Activated T-cell treated with anti-CD3 and anti-CD28 coated beads for 1 hour (primary cell): ENCODE results near the gene DAGLA.
A peak's percentile ranks its signal among the peaks of the same experiment; 100 is the strongest.

Experiments
- DNase-seq: peaks from one replicate; pipeline ENCODE4 v3.0.0-alpha.2; 2020; ENCODE audit warnings: low read depth

The DAGLA gene

DNA sequence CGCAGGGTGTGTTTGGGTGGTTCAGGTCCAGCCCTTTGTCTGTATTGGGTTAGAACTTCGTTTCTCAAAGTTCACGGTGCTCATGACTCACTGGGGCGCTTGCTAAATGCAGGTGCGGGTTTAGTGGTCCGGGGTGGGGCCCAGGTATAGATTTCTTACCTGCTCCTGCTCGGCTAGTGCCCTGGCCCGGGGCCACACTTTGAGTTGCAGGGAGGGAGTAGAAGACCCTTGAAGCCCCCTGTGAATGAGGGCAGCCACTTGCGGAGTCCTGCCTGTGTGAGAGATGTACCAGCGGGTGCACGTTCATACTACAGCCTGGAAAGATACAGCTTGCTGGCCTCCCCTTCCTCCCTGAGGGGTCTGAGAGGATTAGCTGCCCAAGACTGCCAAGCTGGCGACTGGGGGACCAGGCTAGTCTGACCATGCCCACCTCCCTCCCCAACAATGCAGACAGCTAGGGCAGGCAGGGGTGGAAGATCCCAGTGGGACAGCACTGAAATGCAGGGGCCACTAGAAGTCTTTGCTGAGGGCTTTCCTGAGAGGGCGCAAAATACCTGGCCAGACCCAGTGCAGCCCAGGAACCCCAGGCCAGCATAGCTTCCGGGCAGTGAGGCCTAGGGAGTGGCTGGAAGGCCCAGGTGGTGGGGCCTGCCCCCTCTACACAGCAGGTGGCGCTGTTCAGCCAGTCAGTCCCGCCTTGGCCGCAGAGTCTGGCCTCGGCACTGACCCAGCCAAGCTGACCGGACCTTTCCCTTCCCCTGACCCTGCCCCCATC is 67.2 kb downstream of the DAGLA start:
- peak; percentile 28 for DNase-seq

DNA sequence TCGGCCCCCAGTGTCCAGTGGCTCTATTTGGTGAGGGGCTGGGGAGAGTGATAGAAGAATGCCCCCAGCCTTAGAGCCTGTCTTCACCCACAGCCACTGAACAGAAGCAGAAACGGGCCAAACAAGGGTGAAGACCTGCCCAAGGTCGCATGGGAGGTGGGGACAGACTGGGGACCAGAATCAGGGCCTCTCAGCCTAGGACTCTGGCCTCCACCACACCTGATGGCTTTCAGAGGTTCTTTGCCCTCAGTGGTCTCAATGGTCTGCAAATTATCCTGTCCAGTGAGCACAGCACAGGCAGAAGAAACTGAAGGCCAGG is 67.7 kb downstream of the DAGLA start:
- no peak for DNase-seq

DNA sequence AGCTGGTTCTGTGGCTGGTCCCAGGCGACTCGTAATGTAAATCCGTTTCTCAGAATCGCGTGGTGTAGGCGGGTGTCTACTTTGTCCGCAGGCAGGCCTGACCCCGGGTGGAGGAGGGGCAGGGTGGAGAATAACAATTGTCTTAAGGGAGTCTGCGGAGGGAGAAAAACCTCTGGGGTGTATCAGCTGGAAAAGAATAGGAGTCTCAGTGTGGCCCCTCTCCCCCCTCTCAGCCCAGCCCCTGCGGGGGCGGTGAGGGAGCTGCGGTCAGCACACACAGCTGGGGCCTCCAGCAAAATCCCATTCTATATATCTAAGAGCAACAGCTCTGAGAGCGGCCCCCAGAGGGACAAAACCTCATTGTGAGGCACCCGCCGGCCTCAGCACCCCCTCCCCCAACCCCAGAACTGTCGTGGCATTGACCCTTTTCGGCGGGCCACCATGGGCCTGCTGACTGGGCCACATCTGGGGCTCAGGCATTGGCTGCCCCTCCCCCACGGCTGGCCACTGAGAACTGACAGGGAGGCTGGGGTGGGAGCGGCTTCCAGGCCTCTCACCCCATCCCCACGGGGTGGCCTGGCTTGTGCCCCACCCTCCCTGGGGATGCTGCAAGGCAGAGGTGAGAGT is 69.5 kb downstream of the DAGLA start:
- no peak for DNase-seq

DNA sequence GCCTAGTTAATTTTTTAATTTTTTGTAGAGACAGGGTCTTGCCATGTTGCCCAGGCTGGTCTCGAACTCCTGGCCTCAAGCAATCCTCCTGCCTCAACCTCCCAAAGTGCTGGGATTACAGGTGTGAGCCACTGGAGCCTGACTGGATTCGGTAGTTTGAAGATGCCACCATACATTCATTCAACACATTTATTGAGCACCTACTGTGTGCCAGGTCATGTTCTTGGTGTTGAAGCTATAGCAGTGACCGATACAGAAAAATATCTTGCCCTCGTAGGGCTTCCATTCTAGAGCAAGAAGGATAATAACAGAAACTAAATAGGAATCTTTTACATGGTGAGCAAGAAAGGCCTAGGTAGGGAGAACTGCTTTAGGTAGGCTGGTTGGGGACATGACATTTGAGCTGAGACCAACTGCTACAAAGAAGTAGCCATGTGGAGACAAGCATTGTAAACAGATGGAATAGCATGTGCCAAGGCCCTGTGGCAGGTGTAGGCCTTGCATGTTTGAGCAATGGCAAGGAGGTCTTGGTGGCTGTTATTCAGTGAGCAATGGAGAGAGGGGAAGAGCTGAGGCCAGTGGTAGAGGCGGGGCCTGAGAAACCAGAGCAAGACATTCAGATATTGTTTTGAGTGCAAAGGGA is 70.6 kb downstream of the DAGLA start:
- DNase-seq: no peak

DNA sequence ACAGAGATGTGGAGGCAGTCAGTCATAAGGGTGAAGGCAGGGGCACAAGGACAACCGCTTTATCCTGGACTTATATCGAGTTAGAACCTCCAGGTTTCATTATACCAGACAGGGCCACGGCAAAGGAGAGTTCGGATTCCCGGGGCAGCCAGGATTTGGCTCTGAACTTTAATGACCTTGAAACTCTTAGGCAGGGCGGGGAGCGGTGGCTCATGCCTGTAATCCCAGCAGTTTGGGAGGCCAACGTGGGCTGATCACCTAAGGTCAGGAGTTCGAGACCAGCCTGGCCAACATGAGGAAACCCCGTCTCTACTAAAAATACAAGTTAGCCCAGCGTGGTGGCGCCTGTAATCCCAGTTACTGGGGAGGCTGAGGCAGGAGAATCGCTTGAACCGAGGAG is 71.2 kb downstream of the DAGLA start:
- DNase-seq: no peak

DNA sequence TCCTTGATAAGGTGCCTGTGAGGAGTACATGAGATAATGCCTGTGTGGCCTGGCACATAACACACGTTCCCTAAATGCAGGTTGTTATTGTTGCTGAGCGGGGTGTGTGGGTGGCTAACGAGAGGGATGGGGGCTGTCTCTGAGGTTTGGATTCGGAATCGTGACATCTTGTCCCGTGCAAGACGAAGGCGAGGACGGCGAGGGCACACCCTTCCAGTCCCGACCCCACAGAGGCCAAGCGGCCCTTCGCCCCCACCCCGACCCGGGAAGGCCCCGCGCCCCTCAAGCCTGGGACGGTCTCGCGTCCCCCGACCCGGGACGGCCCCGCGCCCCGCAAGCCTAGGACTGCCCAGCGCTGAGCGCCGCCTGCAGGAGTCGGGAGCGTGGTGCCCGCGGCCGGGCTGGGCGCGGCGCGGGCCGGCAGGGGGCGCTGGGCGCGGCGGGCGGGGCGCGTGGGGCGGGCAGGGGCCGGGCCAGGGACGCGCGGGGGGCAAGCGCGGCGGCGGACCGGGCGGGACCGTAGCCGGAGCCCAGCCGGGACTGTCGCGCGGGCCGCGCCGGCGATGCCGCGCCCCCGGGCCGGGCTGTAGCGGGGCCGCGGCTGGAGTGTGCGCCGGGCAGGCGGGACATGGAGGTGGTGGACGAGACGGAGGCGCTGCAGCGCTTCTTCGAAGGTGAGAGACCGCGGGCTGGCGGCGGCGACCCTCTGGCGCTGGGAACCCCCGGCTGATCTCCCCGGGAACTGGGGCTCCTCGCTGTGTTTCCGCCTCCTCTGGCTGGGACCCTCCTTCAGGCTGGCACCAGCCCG is 72.1 kb downstream of the DAGLA start, which contains the start of gene MYRF:
TSS of gene MYRF (plus strand) at position 520 of the 808 bp plus-strand sequence. CDS start at position 629, 109 bp downstream.
- peak; percentile 42 for DNase-seq

DNA sequence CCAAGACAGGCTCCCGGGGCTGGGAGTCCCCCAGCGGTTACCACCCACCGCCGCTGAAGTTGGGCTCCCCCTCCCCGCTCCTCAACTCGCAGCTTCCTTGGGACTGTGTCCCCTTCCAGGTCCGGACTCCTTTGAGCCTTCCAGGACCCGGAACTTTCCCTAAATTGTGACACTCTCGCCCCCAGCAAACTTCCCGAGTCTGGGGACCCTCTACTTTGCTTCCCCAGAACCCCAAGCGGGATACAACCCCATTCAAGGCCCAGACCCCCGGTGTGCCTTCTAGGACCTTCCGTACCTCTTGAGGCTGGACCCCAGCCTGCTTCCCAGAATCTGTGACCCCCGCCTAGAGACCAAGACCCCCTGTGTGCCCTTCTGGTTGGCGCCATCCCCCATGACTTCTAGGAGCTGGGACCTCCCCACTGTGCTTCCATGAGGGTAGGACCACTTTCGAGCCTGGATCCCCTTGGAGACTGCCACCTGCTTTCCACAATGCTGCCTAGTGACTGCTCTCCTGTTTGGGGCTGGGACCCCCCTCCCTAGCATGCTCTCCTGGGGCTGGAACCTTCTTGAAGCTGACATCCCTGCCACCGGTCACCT is 72.8 kb downstream of the DAGLA start:
- no peak for DNase-seq

DNA sequence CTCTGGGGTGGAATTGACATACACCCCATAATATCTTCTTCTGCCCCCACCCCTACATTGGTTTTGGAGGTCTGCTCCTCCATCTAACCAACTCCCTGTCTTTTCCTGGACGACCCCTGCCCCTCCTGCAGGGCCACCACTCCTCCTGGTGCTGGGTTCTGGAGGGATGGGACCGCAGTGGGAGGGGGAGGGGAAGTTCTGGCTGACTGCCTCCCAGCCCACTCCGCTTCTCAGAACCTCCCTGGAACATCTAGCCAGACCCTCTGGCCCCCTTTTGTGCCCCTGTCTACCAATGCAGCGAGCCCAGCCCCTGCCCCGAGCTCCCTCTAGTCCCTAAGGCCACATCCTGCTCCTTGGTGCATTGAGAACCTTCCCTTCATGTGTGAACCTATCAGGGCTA is 73.5 kb downstream of the DAGLA start:
- DNase-seq: no peak

DNA sequence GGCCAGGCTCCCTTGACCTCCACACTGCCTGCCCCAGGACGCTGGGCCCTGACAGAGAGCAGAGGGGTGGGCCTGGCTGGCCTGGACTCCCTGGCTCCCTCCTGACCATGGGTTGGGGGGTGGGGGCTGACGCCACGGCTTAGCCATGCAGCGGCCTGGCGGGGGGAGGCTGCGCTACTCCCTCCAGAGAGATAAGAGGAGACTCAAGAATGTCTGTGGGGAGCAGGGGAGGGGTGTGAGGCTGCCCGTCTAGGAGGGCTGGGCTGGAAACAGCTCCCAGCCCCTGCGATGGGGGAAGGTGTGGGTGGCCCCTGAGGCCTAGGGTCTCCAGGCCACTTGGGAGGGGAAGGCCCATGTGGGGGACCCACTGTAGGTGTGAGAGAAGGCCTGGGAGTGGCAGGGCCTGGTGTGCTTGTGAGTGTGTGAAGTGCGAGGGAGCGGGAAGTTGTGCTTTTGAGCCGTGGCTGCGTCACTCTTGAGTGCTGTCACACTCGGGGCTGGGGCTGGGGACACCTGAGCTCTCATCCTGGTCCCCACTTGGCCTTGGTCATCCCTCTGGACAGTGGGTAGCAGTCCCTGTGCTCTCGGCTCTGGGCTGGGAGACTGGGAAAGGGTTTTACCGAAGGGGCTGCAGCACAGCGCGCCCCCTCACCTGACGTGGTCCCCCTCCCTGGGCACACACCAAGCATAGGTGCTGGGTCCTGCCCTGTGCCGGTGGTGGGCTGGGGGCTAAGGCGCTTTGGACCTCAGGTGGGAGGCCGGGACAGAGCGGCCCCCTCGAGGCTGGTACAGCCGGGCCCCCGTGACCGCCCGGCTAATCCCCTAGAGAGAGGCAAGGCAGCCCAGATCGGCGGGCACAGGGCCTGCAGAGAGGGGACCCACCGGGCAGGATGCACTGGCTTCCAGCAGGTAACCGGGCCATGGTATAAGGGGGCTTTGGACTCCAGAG is 74.6 kb downstream of the DAGLA start:
- no peak for DNase-seq

DNA sequence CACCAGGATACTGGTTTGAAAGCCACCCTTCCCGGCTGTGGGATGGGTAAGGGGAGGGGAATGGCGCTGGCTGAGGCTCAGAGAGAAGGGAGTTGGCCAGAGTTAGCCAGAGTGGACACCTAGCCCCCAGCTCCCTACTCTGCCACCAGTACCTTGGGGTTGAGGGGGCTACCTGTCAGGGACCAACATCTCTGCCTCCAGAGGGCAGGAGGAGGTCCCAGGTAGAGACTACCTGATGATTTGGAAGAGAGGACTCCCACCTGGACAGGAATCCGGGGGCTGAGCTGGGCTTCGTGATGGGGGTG is 75.9 kb downstream of the DAGLA start:
- no peak for DNase-seq

DNA sequence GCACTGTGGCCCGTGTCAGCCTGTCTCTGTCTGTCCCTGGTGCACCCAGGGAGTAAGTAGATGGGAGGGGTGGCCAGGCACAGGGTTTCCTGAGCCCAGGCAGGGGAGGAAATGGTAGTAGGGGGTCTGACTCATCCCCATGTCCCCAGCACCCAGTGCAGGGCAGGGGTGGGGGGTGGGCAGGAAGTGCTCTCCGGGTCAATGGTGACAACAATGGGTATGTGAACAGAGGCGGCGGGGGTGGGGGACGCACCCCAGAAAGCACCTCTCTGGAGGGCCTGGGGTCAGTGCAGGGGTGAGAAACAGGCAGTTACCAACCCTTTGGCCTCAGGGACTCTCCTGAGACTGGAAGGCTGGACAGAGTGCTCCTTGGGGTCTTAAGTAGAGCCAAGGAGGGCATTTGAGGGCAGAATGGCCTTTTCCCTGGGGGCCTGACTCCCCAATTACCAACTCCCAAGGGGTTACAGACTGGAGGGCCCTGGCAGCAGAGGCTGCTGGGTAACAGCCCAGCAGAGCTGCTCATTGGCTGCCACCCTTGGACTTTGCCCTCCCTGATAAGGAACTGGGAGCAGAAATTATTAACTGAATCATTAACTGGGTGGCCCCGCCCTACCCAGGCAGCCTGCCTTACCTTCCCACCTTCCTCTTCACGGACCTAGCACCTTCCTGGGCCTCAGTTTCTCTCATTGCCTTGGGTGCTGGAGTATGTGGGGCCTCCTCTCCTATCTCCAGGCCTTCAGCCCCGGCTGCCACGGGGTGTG is 76.4 kb downstream of the DAGLA start:
- DNase-seq: no peak

DNA sequence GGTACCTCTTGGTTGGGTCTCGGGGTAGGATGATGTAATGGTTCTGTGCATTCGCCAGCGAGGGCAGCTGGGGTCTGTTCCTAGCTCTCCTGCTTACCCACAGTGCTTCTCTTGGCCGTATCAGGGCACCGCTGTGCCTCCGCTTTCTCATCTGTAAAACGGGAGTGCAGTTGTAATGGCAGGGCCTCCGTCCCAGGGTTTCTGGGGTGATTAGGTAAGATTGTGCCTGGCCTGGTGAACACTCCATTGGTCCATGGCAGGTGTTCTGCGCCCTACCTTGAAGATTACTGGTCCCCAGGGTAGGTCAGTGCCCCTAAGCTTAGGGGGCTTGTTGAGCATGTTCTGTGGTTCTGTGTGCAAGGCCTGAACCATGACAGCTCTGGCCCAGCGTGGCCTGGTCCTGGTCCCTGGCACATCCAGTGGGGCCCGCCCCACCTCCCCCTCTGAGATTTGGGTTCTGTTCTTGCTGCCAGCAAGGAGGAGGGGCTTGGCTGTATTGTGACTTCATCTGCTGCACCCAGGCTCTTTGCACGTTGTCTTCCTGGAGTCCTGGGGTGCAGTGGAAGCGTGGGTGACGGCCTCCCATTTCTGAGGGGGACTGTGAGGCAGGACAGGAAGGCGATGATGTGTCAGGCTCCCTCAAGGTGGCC is 77.1 kb downstream of the DAGLA start:
- DNase-seq: no peak

DNA sequence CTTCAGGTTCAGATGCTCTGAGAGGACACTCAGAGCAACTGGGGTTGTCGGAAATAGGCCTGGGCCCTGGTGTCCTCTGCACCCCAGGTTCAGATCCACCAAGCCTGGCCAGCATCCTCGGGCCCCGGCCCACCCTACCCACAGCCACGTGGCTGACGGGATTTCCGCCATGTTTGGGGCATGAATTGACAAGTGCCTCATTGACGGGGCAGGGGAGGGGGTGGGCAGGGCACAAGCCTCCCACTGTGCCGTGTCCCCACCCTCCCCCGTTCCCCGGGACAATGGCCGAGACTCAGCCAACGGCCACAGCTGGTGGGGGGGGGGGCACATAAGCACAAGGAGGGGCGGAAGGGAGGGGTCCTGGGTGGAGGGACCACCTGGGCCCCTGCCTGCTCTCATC is 80.8 kb downstream of the DAGLA start:
- no peak for DNase-seq

DNA sequence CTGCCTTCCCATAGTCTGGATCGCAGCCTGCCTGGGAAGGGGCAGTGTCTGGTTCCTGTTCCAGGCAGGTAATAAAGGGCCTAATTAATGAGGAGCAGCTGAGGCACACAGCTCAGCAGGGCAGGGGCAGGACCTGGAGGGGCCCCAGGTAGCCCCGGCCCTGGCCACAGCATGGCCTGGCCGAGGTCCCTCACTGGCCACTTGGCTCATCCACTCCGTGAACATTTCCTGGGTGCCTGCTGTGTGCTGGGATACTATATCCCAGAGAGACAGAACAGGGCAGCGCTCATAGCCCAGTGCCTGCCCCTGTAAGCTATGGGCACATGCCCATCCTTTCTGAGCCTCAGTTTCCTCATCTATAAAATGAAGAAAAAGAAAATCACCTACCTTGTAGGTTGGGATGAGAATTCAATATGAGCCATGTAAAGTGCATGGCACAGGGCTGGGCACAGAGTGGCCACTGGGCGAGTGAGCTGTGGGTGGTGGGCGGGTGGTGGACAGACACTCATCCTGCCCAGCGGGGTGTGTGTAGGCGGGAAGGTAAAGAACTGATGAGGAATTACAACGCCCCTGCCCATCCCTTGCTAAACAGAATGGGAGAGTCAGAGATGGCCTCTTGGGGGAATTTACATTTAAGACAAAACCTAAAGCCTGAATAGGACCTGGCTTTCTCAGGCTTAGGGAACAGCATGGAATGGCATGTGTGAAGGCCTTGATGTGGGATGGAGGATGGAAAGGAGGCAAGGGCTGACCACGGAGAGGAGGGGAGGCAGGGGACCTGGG is 81.4 kb downstream of the DAGLA start:
- DNase-seq: no peak

DNA sequence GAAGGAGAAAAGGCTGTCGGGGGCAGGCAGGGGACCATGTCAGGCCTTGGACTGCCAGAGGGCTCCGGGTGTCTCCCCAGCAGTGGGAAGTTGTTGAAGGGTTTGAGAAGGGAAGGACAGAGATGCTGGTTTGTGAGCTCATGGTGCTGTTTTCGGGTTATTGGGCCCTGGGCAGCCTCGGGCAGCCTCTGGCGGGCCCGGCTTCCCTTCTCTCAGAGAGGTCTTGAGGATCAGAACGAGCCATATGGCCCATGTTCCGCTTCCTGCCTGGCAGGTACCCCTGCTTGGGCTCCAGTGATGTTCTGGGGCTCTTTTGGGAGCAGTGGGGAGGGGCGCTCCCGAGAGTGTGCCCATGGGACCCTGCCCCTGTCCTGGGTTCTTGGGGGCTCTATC is 82.0 kb downstream of the DAGLA start:
- no peak for DNase-seq

DNA sequence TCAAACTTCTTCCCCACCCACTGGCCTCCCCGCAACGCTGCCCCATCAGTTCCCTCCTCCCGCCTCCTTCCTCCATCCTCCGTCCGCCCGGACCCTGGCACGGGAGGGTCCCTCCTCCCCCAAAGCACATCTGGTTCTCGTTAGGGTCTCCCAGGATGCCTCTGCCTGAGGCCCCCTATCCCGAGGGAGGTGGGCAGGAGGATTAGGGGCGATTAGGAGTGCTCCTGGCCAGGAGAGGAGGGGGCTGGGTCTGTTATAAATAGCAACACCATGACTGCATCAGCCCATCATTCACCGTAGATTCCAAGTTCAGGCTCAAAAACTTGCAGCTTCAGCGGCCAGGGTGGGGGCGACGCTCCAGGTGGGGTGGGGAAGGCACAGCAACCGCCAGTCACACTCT is 82.6 kb downstream of the DAGLA start:
- DNase-seq: no peak

DNA sequence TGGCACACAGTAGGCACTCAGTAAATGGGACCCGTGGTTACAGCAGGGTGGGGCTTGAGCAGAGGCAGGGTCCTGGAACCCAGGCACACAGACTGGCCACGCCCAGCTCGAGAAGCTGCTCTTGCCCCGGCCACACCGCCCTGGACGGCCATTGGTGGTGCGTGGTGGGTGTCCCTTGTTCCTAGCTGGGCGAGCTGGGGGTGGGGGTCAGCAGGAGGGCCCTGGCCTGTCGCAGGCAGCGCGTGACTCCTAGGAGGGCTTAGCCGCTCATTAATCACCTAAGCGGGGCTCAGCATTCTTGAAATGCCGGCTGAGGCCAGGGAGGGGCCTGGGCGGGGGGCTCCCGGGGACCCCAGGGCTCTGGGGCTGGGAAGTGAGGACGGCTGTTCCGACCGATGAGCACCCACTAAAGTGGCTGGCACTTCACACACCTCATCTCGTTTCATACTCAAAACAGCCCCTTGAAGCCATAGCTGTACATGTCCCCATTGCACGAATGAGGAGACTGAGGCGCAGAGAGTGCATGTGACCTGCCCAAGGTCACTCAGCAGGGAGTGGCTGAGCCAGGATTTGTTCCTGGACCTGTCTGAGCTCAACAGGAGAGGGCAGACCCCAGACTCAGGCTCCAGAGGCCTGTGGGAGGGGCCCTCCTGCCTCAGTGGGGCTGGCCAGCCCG is 83.9 kb downstream of the DAGLA start:
- DNase-seq: no peak

DNA sequence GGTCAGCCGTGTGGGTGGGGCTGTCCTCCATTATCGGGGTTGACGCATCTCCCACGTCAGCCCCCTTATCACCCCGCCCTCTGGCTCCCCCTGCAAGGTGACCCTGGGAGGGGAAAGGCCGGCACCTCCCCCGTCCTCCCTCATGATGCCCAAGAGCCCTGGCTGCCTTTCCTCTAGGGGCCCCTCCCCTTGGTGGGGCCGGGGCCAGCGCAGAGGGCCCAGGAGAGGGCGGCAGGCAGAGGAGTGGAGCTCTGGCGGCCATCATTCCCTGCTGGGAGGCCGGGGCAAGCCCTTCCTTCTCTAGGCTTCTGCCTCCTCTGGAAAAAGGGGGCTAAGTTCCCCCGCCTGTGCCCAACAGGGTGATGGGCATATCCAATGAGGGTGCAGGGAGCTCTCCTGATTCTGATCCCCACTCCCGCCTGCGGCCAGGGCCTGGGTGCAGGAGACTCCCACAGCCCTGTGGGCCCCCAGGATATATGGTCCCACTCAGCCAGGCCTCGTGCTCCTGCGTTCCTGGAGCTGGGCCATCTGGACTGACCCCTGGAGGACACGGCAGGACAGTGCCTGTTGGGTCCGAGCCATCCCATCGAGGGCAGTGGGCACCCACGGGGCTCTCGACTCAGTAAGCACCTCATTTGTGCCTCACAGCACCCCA is 84.5 kb downstream of the DAGLA start:
- DNase-seq: no peak
